ENCODE data around the gene CDC42BPB.
"Not testable (repeated sequence)": the region's sequence is repeated elsewhere in the genome, so short reads cannot be mapped to it uniquely, and the experiment has no call there.

- not testable (repeated sequence) for TF ChIP-seq KLF9 (tag by site-specific recombination; IDR thresholded peaks at IDR 0.05; ENCODE audit: low read depth); KLF1 (tag by site-specific recombination; IDR thresholded peaks at IDR 0.05); CTCF (tag by site-specific recombination; IDR thresholded peaks at IDR 0.05); ZNF114 (tag by site-specific recombination; IDR thresholded peaks at IDR 0.05); SALL2 (tag by site-specific recombination; IDR thresholded peaks at IDR 0.05; ENCODE audit: borderline replicate concordance); ZBTB17 (tag by site-specific recombination; IDR thresholded peaks at IDR 0.05); REPIN1 (tag by site-specific recombination; IDR thresholded peaks at IDR 0.05; ENCODE audit: low read depth); MEIS1 (CRISPR knock-in tag; IDR thresholded peaks at IDR 0.05; ENCODE audit: borderline replicate concordance); ZNF426 (tag by site-specific recombination; IDR thresholded peaks at IDR 0.05); PBX3 (CRISPR knock-in tag; IDR thresholded peaks at IDR 0.05); PRDM10 (tag by site-specific recombination; IDR thresholded peaks at IDR 0.05); WT1 (tag by site-specific recombination; IDR thresholded peaks at IDR 0.05); ZNF660 (tag by site-specific recombination; IDR thresholded peaks at IDR 0.05)
Measured at GRCh38 chr14:102926840-102927239, 130.5 kb downstream of the CDC42BPB start.
